ENCODE results near the gene STAB2.

STAB2 gene, protein sequence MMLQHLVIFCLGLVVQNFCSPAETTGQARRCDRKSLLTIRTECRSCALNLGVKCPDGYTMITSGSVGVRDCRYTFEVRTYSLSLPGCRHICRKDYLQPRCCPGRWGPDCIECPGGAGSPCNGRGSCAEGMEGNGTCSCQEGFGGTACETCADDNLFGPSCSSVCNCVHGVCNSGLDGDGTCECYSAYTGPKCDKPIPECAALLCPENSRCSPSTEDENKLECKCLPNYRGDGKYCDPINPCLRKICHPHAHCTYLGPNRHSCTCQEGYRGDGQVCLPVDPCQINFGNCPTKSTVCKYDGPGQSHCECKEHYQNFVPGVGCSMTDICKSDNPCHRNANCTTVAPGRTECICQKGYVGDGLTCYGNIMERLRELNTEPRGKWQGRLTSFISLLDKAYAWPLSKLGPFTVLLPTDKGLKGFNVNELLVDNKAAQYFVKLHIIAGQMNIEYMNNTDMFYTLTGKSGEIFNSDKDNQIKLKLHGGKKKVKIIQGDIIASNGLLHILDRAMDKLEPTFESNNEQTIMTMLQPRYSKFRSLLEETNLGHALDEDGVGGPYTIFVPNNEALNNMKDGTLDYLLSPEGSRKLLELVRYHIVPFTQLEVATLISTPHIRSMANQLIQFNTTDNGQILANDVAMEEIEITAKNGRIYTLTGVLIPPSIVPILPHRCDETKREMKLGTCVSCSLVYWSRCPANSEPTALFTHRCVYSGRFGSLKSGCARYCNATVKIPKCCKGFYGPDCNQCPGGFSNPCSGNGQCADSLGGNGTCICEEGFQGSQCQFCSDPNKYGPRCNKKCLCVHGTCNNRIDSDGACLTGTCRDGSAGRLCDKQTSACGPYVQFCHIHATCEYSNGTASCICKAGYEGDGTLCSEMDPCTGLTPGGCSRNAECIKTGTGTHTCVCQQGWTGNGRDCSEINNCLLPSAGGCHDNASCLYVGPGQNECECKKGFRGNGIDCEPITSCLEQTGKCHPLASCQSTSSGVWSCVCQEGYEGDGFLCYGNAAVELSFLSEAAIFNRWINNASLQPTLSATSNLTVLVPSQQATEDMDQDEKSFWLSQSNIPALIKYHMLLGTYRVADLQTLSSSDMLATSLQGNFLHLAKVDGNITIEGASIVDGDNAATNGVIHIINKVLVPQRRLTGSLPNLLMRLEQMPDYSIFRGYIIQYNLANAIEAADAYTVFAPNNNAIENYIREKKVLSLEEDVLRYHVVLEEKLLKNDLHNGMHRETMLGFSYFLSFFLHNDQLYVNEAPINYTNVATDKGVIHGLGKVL (N-terminal part only)

DNA sequence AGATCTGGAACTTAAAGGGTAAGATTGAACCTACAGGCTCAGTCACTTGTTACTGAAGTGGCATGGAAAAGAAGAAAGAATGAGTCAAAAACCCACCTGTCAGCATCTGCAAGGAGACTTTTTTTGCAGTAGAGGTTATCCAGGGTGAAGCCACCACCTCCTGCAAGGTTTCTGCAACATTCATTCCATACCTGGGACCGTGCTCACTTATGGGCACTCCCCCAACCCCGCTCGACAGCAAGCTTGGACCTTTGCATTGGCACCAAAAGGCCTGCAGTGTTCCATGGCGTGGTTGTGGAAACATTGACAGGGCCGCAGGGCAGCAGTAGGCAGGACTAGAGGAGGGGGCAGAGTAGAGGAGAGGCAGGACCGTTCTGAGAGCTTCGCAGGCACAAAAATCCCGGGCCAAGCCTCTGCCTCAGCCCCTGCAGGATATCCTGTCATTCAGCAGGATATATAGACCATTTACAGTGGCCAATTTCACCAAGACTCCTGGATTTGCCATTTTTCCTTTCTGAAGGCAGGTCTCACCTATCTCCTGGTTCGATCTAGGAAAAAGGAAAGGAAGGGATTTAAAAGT is at the start of gene STAB2:
Gene STAB2 (plus strand): TSS at position 483 of the 580 bp plus-strand sequence. CDS start 204 bp downstream, outside the sequence.
- no peaks in the 10 kb centered on the region for H3K36me3 ChIP-seq (ENCODE audit: control insufficient read depth, insufficient read depth, low read length)
- H3K27me3 ChIP-seq (ENCODE audit: control insufficient read depth, insufficient read depth, low read length): no peaks in the 10 kb centered on the region
- H3K4me1 ChIP-seq (ENCODE audit: control insufficient read depth, insufficient read depth, low read length): no peaks in the 10 kb centered on the region
- H3K9me3 ChIP-seq (ENCODE audit: control insufficient read depth, low read length): no peaks in the 10 kb centered on the region
- H3K9ac ChIP-seq (ENCODE audit: low read length): no peak within 1 kb of the TSS
- H3K4me3 ChIP-seq (ENCODE audit: low read length): no peak within 1 kb of the TSS

DNA sequence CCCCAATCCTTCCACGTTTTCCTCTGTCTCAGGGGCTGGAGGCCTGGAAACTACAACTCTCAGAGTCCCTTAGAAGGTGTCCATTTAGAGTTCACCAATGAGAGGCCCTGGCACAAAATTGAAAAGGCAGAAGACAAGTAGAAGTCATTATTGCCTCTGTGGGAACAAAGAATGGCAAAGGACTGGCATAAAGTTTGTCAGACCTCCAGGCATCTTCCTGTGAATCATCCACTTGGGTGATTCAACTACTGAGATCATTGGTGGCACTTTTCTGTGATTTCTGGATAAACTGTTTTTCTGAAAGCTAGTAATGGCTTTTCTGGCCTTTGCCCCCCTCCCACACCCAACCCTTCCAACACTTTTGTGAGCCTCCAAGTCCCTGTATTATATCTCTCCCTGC is 48.7 kb upstream of the STAB2 start:
- H3K4me3 ChIP-seq (ENCODE audit: low read length): no peak overlapping the region
- no peaks in the 10 kb centered on the region for H3K36me3 ChIP-seq (ENCODE audit: control insufficient read depth, insufficient read depth, low read length)
- H3K9ac ChIP-seq (ENCODE audit: low read length): no peak overlapping the region
- H3K9me3 ChIP-seq (ENCODE audit: control insufficient read depth, low read length): no peaks in the 10 kb centered on the region
- H3K4me1 ChIP-seq (ENCODE audit: control insufficient read depth, insufficient read depth, low read length): no peaks in the 10 kb centered on the region
- H3K27me3 ChIP-seq (ENCODE audit: control insufficient read depth, insufficient read depth, low read length): no peaks in the 10 kb centered on the region

DNA sequence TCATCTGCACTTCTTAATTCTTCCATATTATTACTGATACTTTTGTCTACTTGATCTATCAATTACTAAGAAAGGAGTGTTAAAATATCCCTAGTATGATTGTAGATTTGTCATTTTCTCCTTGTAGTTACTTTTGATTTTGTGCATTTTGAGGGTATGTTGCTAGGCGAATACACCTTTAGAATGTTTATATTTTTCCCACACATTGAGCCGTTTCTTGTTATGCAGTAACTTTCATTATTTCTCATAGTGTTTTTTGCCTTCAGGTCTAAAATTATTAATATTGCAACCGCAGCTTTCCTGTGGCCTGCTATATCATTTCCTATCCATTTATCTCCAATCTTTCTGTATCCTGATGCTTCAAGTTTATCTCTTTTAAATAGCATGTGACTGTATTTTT is 46.8 kb upstream of the STAB2 start:
- Histone ChIP-seq H3K4me1 (ENCODE audit: control insufficient read depth, insufficient read depth, low read length) (no peaks in the 10 kb centered on the region), H3K27me3 (ENCODE audit: control insufficient read depth, insufficient read depth, low read length) (no peaks in the 10 kb centered on the region), H3K4me3 (ENCODE audit: low read length) (no peak overlapping the region)

DNA sequence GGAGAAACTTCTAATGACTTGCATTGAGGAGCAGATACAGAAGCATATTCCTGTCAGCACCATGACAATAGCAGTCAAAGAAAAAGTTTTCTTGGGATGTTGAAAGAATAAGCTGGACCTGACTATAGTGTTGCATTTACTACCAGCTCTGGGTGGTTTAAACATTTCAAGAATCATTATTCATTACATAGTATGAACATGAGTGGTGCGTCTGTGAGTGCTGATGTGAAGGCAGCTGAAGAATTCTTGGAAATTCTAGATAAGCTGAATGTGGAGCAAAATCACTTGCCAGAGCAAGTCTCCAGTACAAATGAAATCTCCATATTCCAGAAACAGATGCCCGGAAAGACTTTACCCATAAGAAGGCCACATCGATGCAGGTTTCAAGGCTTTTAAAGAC is 45.0 kb upstream of the STAB2 start:
- H3K27me3 ChIP-seq (ENCODE audit: control insufficient read depth, insufficient read depth, low read length): no peaks in the 10 kb centered on the region
- H3K36me3 ChIP-seq (ENCODE audit: control insufficient read depth, insufficient read depth, low read length): no peaks in the 10 kb centered on the region
- H3K4me1 ChIP-seq (ENCODE audit: control insufficient read depth, insufficient read depth, low read length): no peaks in the 10 kb centered on the region
- no peak overlapping the region for H3K4me3 ChIP-seq (ENCODE audit: low read length)
- no peak overlapping the region for H3K9ac ChIP-seq (ENCODE audit: low read length)
- H3K9me3 ChIP-seq (ENCODE audit: control insufficient read depth, low read length): no peaks in the 10 kb centered on the region

More for the DNA sequence above, 46.8 kb upstream of the STAB2 start:
- Histone ChIP-seq H3K9me3 (ENCODE audit: control insufficient read depth, low read length) (no peaks in the 10 kb centered on the region), H3K36me3 (ENCODE audit: control insufficient read depth, insufficient read depth, low read length) (no peaks in the 10 kb centered on the region), H3K9ac (ENCODE audit: low read length) (no peak overlapping the region)

DNA sequence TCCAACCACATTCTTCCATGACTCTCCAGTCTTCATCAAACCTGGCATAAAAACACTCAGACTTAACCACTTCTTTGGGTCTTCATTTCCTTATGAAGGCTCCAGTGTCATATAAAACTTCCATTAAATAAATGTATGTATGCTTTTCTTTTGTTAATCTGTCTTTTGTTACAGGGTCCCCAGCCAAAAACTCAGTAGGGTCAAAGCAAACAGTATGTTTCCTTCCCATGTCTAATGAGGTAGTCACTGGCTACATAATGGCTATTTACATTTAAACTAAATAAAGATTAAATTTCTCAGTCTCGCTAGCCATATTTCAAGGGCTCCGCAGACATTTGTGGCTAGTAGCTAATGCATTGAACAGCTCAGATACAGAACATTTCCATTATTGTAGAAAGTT is 40.1 kb upstream of the STAB2 start:
- Histone ChIP-seq H3K9ac (ENCODE audit: low read length) (no peak overlapping the region), H3K4me1 (ENCODE audit: control insufficient read depth, insufficient read depth, low read length) (no peaks in the 10 kb centered on the region), H3K36me3 (ENCODE audit: control insufficient read depth, insufficient read depth, low read length) (no peaks in the 10 kb centered on the region), H3K4me3 (ENCODE audit: low read length) (no peak overlapping the region), H3K27me3 (ENCODE audit: control insufficient read depth, insufficient read depth, low read length) (no peaks in the 10 kb centered on the region), H3K9me3 (ENCODE audit: control insufficient read depth, low read length) (no peaks in the 10 kb centered on the region)

DNA sequence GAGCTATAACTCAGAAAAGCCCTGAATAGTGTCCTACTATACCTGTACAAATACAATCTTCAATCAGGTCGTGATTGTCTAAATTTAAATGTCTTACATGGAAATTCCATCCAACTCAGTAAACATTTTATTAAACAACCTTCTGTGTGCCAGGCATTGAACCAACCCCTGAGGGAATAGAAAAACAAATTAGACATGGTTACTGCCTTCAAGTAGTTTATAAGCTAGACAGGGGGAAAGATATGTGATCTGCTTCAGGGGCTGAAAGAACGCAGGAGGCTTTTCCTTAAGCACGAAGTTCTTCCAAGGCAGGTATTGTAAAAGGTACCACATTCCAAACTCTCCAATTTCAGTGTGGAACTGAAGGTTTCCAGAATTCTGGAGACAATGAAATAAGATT is 39.7 kb upstream of the STAB2 start:
- H3K4me1 ChIP-seq (ENCODE audit: control insufficient read depth, insufficient read depth, low read length): no peaks in the 10 kb centered on the region
- H3K9ac ChIP-seq (ENCODE audit: low read length): no peak overlapping the region
- no peak overlapping the region for H3K4me3 ChIP-seq (ENCODE audit: low read length)
- H3K9me3 ChIP-seq (ENCODE audit: control insufficient read depth, low read length): no peaks in the 10 kb centered on the region
- no peaks in the 10 kb centered on the region for H3K36me3 ChIP-seq (ENCODE audit: control insufficient read depth, insufficient read depth, low read length)
- H3K27me3 ChIP-seq (ENCODE audit: control insufficient read depth, insufficient read depth, low read length): no peaks in the 10 kb centered on the region

DNA sequence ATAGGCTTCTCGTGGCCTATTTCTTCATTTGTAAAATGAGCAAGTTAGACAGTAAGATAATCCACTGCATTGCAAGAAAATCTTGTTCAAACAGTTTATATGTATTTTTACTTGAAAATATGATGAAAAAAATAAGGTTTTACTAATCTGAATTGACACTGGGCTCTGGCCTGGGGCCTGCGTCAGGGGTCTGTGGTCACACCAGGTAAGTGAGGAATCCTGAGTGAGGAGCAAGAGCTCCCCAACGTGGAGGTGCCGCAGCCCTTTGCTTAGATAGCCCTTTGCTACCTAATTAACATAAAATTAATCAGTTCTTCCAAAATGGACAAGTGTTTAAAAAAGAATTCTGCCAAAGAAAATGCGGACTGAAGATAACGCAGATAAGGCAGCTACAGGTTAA is 39.1 kb upstream of the STAB2 start:
- no peaks in the 10 kb centered on the region for H3K9me3 ChIP-seq (ENCODE audit: control insufficient read depth, low read length)
- H3K36me3 ChIP-seq (ENCODE audit: control insufficient read depth, insufficient read depth, low read length): no peaks in the 10 kb centered on the region
- no peaks in the 10 kb centered on the region for H3K27me3 ChIP-seq (ENCODE audit: control insufficient read depth, insufficient read depth, low read length)
- H3K9ac ChIP-seq (ENCODE audit: low read length): no peak overlapping the region
- no peaks in the 10 kb centered on the region for H3K4me1 ChIP-seq (ENCODE audit: control insufficient read depth, insufficient read depth, low read length)
- H3K4me3 ChIP-seq (ENCODE audit: low read length): no peak overlapping the region

DNA sequence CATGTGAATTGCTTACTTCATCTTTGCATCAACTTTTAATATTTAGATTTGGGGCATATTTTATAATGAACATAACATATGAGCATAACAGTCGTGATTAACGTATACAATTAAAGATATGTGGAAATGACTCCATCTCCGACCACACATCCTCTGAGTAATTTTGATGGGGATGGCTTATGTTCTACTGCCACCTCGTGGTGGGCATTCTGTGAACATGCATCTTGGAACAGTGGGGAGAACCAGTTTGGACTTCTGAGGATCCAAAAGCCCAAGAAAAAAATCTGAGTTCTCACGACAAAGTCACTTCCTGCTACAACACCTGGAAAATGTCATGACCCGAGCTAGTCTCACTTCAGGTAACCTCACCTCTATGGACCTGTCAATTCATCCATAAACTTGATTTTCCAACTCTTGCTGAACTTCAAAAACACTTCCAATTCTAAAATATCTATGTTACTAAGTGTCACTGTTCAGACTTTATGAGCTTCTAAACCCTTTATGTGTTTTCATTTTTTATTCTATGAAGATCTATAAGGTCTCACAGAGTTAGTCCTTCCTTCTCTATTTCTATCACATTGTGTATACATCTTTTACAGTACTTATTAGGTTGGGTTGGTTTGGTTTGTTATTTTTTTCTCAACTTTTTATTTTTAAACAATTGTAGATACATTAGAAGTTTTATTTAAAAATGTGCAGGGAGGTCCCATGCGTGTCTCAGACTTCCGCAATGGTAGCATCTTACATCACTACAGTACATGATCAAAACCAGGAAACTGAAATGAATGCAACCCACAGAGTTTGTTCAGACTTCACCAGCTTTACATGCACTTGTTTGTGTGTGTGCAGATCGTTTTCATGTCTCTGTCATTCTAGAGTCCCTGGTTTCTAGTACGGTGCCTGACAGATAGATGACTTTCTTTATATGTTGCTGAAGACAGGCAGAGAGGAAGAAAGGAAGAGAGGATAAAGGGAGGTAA is 38.2 kb upstream of the STAB2 start:
- Histone ChIP-seq H3K4me1 (ENCODE audit: control insufficient read depth, insufficient read depth, low read length) (no peaks in the 10 kb centered on the region), H3K27me3 (ENCODE audit: control insufficient read depth, insufficient read depth, low read length) (no peaks in the 10 kb centered on the region), H3K9ac (ENCODE audit: low read length) (no peak overlapping the region), H3K4me3 (ENCODE audit: low read length) (no peak overlapping the region), H3K9me3 (ENCODE audit: control insufficient read depth, low read length) (no peaks in the 10 kb centered on the region), H3K36me3 (ENCODE audit: control insufficient read depth, insufficient read depth, low read length) (no peaks in the 10 kb centered on the region)

DNA sequence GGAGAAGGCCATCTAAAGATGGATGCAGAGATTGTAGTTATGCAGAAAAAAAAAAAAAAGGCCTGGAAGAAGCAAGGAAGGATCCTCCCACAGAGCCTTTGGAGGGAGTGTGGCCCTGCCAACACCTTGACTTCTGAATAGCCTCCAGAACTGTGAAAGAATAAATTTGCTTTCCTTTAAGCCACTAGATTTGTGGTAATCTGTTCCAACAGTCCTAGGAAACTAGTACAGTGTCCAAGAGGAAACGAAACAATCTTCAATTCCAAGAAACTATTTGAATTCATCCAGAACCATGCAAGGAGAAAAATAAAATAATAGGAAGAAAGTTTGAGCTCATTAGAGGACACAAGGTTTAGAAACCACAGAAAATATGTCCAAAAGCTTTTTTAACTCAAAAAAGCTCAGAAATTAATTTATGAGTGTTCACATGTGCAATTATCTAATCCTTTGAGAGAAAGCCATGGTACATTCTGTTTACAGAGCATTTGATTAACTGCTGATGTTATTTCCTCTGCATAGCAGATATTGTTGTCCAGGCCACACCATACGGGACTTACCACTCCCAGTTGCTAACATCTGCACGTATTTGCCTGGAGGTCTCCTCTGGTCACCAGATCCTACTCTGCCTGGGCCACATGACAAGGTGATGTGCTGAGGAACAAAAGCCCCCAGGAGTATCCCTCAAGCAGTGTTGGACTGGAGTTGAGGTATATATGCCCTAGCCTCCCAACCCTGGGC is 30.0 kb upstream of the STAB2 start:
- no peaks in the 10 kb centered on the region for H3K4me1 ChIP-seq (ENCODE audit: control insufficient read depth, insufficient read depth, low read length)
- H3K36me3 ChIP-seq (ENCODE audit: control insufficient read depth, insufficient read depth, low read length): no peaks in the 10 kb centered on the region
- H3K9me3 ChIP-seq (ENCODE audit: control insufficient read depth, low read length): no peaks in the 10 kb centered on the region
- H3K9ac ChIP-seq (ENCODE audit: low read length): no peak overlapping the region
- H3K4me3 ChIP-seq (ENCODE audit: low read length): no peak overlapping the region
- H3K27me3 ChIP-seq (ENCODE audit: control insufficient read depth, insufficient read depth, low read length): no peaks in the 10 kb centered on the region

DNA sequence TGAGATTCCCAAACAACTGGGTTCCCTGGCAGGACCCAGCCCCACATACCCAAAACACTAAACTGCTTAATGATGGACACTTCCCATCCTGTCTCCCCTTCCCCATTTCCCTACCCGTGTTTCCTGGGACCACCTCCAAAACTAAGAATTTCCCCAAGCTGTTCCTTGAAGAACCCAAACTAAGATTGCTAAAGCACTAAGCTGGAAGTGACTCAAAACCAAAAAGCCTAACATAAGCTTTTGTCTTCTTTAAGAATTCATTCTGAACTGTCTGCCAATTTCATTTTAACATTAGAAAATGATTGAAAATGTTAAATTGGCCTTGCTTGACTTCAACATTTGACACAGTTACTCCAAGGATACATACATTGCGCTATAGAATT is 29.5 kb upstream of the STAB2 start:
- Histone ChIP-seq H3K4me1 (ENCODE audit: control insufficient read depth, insufficient read depth, low read length) (no peaks in the 10 kb centered on the region), H3K27me3 (ENCODE audit: control insufficient read depth, insufficient read depth, low read length) (no peaks in the 10 kb centered on the region), H3K9ac (ENCODE audit: low read length) (no peak overlapping the region), H3K36me3 (ENCODE audit: control insufficient read depth, insufficient read depth, low read length) (no peaks in the 10 kb centered on the region), H3K4me3 (ENCODE audit: low read length) (no peak overlapping the region), H3K9me3 (ENCODE audit: control insufficient read depth, low read length) (no peaks in the 10 kb centered on the region)

Measured in mucosa of stomach (tissue), 1 donor.